Measurements from ENCODE around the gene RHEB.

RHEB gene

DNA sequence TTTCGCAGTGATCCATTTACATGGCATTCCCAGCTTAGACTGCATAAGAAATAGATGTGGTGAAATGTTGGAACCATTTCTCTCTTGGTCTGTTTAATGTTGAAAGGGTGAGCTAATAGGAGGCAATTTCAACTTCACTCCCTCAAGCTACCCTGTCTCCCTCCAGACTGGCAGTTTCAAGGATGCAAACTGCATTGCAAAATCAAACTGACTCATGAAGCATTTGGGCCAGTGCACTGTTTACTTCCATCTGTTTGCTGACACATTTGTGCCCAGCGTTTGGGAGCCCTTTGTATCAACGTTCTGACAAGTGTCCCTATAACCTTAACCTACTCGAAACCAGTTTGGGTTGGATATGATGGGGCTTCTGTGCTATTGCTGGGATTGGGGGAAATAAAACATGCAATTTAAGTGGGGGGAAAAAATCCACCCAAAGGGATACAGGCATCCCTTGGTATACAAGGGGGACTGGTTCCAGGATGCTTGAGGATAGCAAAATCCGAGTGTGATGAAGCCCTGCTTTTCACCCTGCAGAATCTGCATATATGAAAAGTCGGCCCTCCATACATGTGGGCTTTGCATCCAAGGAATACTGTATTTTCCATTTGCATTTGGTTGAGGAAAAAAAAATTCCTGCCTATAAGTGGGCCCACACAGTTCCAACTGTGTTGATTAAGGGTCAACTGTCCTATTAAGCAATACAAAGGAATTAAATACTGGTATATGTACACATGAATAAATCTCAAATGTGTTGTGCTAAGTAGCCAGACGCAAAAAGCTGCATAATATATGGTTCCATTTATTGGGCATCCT, 15.6 kb downstream of the RHEB start:
- DNase-seq (ENCODE audit: low read depth), result no peak

DNA sequence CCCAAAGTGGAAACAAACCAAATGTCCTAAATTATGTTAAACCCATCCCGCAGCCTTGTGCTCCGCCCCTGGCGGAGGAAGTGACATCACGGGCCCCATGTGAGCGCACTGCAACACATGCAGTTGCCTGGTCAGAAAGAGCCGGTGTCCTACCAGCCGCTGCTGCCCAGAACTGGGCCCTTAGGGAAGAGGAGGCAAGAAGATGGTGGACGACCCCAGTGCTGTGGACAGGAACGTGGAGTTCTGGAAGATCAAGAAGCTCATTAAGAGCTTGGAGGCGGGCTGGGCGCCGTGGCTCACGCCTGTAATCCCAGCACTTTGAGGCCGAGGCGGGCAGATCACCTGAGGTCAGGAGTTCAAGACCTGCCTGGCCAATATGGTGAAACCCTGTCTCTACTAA, 18.0 kb downstream of the RHEB start:
- DNase-seq (ENCODE audit: low read depth), result no peak

- no peak for DNase-seq (ENCODE audit: low read depth)
These were observed 21.2 kb downstream of the RHEB start for GRCh38 chr7:151498495-151498894.

DNA sequence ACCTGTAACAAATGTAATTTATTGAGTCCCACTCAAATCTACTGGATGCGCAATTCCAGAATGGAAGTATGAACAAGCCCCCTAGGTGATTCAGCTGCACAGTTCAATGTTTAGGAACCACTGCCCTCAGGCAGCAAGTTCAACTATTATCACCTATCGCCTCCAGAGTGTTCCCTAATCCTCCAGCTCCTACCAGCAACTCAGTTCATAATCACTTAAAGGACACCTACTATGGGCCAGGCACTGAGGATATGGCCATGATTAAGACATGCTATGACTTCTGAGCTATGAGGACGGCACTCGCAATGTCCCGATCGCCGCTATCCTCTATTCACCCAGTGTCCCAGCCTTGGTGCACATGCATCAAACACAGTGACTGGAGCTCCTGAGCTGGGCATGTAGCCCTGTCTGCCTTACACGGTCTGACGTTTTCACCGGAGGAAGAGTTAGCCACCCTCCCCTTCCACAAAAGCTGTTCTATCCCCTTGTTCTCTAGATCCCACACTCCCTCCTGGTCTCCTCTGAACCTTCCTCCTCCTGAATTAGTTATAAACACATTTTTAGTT, 22.3 kb downstream of the RHEB start:
- DNase-seq (ENCODE audit: low read depth), result no peak

DNA sequence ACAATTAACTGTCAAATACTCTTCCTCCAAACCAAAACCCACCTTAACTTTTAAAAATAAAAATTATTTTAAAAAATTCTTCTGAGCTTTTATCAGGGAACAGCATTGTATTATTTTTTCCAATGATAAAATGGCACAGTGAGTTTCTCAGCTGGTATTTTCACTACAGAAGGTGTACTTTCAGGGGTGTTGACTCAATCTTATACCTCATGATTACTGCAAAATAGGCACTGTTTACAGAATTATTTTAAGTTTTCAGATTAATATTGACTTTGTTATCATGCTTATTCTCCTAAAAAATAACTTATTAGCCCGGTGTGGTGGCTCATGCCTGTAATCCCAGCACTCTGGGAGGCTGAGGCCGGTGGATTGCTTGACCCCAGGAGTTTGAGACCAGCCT, 24.3 kb downstream of the RHEB start:
- DNase-seq (ENCODE audit: low read depth), result no peak

GRCh38 chr7:151494298-151495284, 25.1 kb downstream of the RHEB start:
- no peak for DNase-seq (ENCODE audit: low read depth)

- no peak for DNase-seq (ENCODE audit: low read depth)
These were observed 26.6 kb downstream of the RHEB start for GRCh38 chr7:151493083-151493482.

DNA sequence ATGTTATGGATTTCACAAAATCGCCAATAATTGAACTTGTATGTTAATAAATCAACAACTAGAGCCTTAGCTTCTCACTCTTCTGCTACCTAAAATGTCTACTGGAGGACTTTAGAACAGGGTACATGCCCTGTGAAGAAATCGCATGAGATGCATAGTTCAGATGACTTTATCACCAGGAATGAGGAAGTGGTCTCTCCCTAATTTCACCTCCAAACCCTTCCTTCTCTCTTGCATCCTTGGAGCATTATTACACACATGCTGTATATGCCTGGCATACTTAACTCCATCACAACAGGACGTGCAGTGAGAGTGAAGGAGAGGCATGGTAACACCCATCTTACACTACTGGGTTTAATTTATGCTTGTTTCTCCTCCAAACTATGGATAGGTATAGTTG, 27.8 kb downstream of the RHEB start:
- no peak for DNase-seq (ENCODE audit: low read depth)

DNA sequence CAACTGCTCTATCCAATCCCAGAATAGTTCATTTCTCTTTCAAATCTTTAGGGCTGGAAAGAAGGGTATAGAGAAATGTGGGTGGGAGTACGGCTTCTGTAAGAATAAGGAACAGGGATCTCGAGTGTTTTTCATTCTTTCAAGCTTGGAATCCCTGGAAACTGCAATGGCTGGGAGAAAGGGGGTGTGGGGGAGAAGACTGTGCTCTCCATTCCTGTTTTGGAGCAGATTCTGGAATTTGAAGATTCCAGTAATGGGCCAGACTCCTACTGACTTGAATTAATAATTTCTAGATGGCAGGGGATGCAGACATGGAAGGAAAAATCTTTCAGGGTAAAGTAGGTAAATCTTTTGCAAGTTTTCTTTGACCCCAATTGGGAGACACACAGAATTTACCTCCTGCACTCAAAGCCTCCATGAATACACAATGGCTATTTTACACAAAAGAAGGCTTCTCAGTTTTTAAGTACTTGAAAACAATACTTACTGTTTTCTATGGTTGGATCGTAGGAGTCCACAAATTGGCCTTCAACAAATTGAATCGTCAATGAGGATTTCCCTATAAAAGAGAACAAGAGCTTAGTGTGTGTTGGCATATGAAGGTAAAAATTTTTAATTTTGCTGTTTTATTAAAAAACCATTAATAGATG, 29.1 kb downstream of the RHEB start:
- DNase-seq (ENCODE audit: low read depth), result no peak

- no peak for DNase-seq (ENCODE audit: low read depth)
These were observed 30.2 kb downstream of the RHEB start for GRCh38 chr7:151489498-151489897.

DNA sequence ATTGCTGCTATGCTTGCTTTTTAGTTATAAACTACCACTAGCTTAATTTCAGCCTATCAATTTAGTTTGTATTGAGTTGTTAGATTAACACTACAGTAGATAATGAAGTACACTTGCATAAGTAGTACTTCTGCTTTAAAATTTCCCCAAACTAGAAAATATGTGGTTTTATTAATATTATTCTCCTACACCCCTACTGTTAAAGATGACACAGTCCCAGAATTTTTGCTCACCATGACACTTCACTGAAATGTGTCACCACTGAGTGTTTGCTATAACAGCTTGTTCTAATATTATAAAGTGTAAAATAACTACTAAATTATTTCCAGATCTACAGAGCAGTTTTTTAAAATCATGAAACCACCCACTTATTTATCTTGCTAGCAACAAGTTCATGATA, 31.6 kb downstream of the RHEB start:
- DNase-seq (ENCODE audit: low read depth), result no peak

GRCh38 chr7:151487228-151487627, 32.5 kb downstream of the RHEB start:
- DNase-seq (ENCODE audit: low read depth), result no peak

- no peak for DNase-seq (ENCODE audit: low read depth)
These were observed 33.6 kb downstream of the RHEB start for GRCh38 chr7:151486074-151486473.

DNA sequence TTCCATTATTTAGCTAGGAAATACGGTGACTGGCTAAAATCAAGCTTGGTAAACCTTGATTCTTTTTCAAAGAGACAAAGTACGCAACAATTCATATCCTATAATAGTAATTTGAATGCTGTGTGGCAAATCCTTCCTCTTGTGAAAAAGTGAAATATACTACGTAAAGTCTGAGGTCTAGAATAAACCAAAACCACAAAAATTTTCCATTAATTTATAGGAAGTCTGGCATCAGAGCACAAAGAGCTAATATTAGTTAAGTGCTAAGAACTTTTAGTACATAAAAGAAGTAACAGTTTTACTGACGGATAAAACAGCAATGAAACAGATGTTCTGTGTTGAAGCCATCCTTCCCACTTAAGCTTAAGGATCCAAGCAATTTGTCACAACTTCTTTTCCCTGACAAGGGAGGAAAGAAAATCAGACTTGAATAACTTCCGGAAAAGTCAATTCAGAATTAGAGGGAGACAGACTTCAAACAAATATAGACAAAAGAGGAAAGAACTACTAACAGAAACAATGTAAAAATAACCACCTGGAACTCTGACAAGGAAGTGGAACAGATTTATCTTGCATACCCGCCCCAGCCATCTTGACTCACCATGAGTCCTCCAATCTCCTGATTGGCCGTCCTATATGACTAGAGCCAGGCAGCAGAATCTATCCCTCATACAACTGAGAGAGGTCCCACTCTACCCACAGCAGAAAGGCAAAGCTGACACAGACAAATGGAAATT, 34.6 kb downstream of the RHEB start:
- DNase-seq (ENCODE audit: low read depth), result no peak

DNA sequence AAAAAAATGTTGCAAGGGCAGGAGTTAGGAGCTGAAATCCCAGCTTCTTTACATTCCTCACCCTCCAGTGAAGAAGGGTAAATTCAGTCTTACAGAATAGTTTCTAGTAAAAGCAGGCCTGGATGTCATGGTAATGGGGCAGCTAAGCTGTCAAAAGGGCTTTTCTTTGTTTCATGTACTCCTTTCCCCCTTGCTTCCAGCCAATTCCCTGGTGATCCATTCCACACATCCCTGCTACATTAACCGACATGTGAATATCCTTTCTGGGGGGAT, 36.0 kb downstream of the RHEB start:
- no peak for DNase-seq (ENCODE audit: low read depth)

- DNase-seq (ENCODE audit: low read depth), result no peak
These were observed 36.6 kb downstream of the RHEB start for GRCh38 chr7:151482883-151483710.

GRCh38 chr7:151481650-151482505, 37.8 kb downstream of the RHEB start:
- no peak for DNase-seq (ENCODE audit: low read depth)

GRCh38 chr7:151477867-151478266, 41.8 kb downstream of the RHEB start:
- no peak for DNase-seq (ENCODE audit: low read depth)

DNA sequence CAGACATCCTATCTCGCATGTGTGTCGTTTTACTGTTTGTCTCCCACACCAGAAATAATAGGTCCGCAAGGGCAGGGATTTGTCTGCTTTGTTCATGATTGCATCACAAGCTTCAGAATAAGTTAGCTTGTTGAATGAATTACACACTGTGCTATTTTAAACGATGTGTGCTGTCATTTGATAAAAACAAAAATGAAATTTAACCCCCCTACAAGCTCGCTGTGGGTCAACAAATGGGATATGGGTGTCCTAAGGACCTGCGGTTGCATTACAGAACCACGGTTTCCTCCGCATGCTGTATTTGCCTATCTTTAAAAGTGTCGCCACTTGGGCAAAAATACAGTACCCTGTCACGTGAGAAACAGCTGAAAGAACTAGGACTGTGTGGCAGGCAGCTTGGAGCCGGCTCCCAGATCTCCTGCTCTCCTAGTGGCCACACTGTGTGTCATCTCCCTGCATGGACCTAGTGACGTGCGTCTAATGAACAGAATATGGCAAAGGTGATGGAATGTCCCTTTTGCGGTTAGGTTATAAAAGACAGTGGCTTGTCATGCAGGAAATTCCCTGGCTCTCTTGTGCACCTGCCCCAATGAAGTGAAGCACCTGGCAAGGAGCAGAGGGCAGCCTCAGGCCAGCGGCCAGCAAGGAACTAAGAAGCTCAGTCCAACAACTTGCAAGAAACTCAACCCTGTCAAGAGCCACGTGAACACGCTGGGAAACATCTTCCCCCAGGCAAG, 46.9 kb downstream of the RHEB start:
- no peak for DNase-seq (ENCODE audit: low read depth)

All from stimulated activated CD8-positive, alpha-beta memory T cell treated with anti-CD3 and anti-CD28 coated beads, Interleukin-4, amount 100 ng/mL, for 24 hours (primary cell).